EH (cell line): Measurements from ENCODE around the gene DHX34.
"Not testable (repeated sequence)": the region's sequence is repeated elsewhere in the genome, so short reads cannot be mapped to it uniquely, and the experiment has no call there.

Source experiments
- DNase-seq: peaks from one replicate; pipeline ENCODE4 v3.0.0-alpha.2; 2015; ENCODE audit warnings: low read depth

The DHX34 gene

GRCh38 chr19:47348819-47349795 is at the start of gene DHX34:
Gene DHX34 (plus strand): TSS chr19:47349315. CDS start chr19:47353031, 3,716 bp downstream.
- DNase-seq, result peak; percentile 98

- not testable (repeated sequence) for DNase-seq
Measured at GRCh38 chr19:47300867-47301266, 48.2 kb upstream of the DHX34 start.

- no peak for DNase-seq
Measured at GRCh38 chr19:47302249-47302648, 46.9 kb upstream of the DHX34 start.

GRCh38 chr19:47303966-47304365 is 45.1 kb upstream of the DHX34 start:
- DNase-seq, result no peak

- DNase-seq, result peak; percentile 92
Measured at GRCh38 chr19:47305309-47305751, 43.8 kb upstream of the DHX34 start.

GRCh38 chr19:47306303-47306702 is 42.8 kb upstream of the DHX34 start:
- no peak for DNase-seq

- DNase-seq, result peak; percentile 28
Measured at GRCh38 chr19:47309038-47309437, 40.1 kb upstream of the DHX34 start.

GRCh38 chr19:47309608-47310007 is 39.5 kb upstream of the DHX34 start, which contains the start of gene C5AR1:
Gene C5AR1 (plus strand): TSS chr19:47309861. CDS start chr19:47309896, 35 bp downstream.
- no peak for DNase-seq

- no peak for DNase-seq
Measured at GRCh38 chr19:47310323-47310722, 38.8 kb upstream of the DHX34 start.

- DNase-seq, result peak; percentile 46
Measured at GRCh38 chr19:47310819-47311218, 38.3 kb upstream of the DHX34 start.

- no peak for DNase-seq
Measured at GRCh38 chr19:47312366-47313006, 36.6 kb upstream of the DHX34 start.

GRCh38 chr19:47313754-47314295 is 35.3 kb upstream of the DHX34 start:
- DNase-seq, result no peak

- DNase-seq, result peak; percentile 92
Measured at GRCh38 chr19:47315125-47315821, 33.8 kb upstream of the DHX34 start.

GRCh38 chr19:47316513-47316912 is 32.6 kb upstream of the DHX34 start:
- DNase-seq, result no peak

GRCh38 chr19:47319923-47320871 is 28.9 kb upstream of the DHX34 start:
- no peak for DNase-seq

GRCh38 chr19:47321630-47322029 is 27.5 kb upstream of the DHX34 start:
- DNase-seq, result no peak

- DNase-seq, result no peak
Measured at GRCh38 chr19:47322058-47322457, 27.1 kb upstream of the DHX34 start.

GRCh38 chr19:47323409-47323808 is 25.7 kb upstream of the DHX34 start:
- no peak for DNase-seq

GRCh38 chr19:47323872-47324271 is 25.2 kb upstream of the DHX34 start:
- no peak for DNase-seq

- peak; percentile 2 for DNase-seq
Measured at GRCh38 chr19:47324502-47324901, 24.6 kb upstream of the DHX34 start.

GRCh38 chr19:47330466-47330869 is 18.6 kb upstream of the DHX34 start:
- peak; percentile 36 for DNase-seq
